Measurements from ENCODE around the gene VPS41.

VPS41 gene

GRCh38 chr7:38798552-38799267 is 110.3 kb downstream of the VPS41 start:
- DNase-seq: no peak

- no peak for DNase-seq
These were observed 112.1 kb downstream of the VPS41 start for GRCh38 chr7:38796626-38797501.

GRCh38 chr7:38795593-38795992 is 113.4 kb downstream of the VPS41 start:
- DNase-seq: no peak

GRCh38 chr7:38781991-38782390 is 127.0 kb downstream of the VPS41 start:
- no peak for DNase-seq

GRCh38 chr7:38777609-38778008 is 131.4 kb downstream of the VPS41 start:
- DNase-seq: no peak

GRCh38 chr7:38775506-38776175 is 133.3 kb downstream of the VPS41 start:
- no peak for DNase-seq

- DNase-seq: no peak
These were observed 135.6 kb downstream of the VPS41 start for GRCh38 chr7:38773430-38773829.

- DNase-seq: no peak
These were observed 148.8 kb downstream of the VPS41 start for GRCh38 chr7:38760226-38760625.

GRCh38 chr7:38759028-38759427 is 150.0 kb downstream of the VPS41 start:
- no peak for DNase-seq

GRCh38 chr7:38757931-38758330 is 151.1 kb downstream of the VPS41 start:
- no peak for DNase-seq

- no peak for DNase-seq
These were observed 152.5 kb downstream of the VPS41 start for GRCh38 chr7:38756521-38756920.

GRCh38 chr7:38753347-38753746 is 155.6 kb downstream of the VPS41 start:
- no peak for DNase-seq

- DNase-seq: no peak
These were observed 157.6 kb downstream of the VPS41 start for GRCh38 chr7:38751416-38751815.

GRCh38 chr7:38748056-38748610 is 160.9 kb downstream of the VPS41 start:
- DNase-seq: no peak

GRCh38 chr7:38746438-38746837 is 162.6 kb downstream of the VPS41 start:
- DNase-seq: no peak

GRCh38 chr7:38744746-38745145 is 164.2 kb downstream of the VPS41 start:
- DNase-seq: no peak

GRCh38 chr7:38743899-38744298 is 165.1 kb downstream of the VPS41 start:
- no peak for DNase-seq

GRCh38 chr7:38740041-38740440 is 168.9 kb downstream of the VPS41 start:
- no peak for DNase-seq

- no peak for DNase-seq
These were observed 172.9 kb downstream of the VPS41 start for GRCh38 chr7:38736138-38736537.

GRCh38 chr7:38731215-38731614 is 177.8 kb downstream of the VPS41 start:
- no peak for DNase-seq

- no peak for DNase-seq
These were observed 180.8 kb downstream of the VPS41 start for GRCh38 chr7:38728145-38728544.

GRCh38 chr7:38727184-38727940 is 181.6 kb downstream of the VPS41 start:
- DNase-seq: no peak

- no peak for DNase-seq
These were observed 185.7 kb downstream of the VPS41 start for GRCh38 chr7:38723327-38723726.

All from NCI-H2081 treated with DMSO at 0.1 percent for 48 hours (cell line).